Activated CD8-positive, alpha-beta memory T cell treated with anti-CD3 and anti-CD28 coated beads for 48 hours (primary cell): ENCODE results near the gene SPOCK1.

Experiments used
- DNase-seq, 3 experiments: peaks; one replicate each; pipeline ENCODE4 v3.0.0-alpha.2; 2020; ENCODE audit warnings: low read depth in 2 of 3, low spot score in 2 of 3

SPOCK1 gene

GRCh38 chr5:137082951-137083350 is 416.2 kb downstream of the SPOCK1 start:
- no peak for DNase-seq

GRCh38 chr5:137078171-137078665 is 420.9 kb downstream of the SPOCK1 start:
- DNase-seq = no peak

GRCh38 chr5:137075163-137075970 is 423.8 kb downstream of the SPOCK1 start:
- DNase-seq = peak in 1 of 3 experiments; percentile 3

- no peak for DNase-seq
Measured at GRCh38 chr5:137073189-137073588, 425.9 kb downstream of the SPOCK1 start.

- no peak for DNase-seq
Measured at GRCh38 chr5:137072361-137073115, 426.6 kb downstream of the SPOCK1 start.

- DNase-seq = no peak
Measured at GRCh38 chr5:137071931-137072330, 427.2 kb downstream of the SPOCK1 start.

GRCh38 chr5:137071526-137071925 is 427.6 kb downstream of the SPOCK1 start:
- DNase-seq = no peak

- DNase-seq = no peak
Measured at GRCh38 chr5:137070521-137070920, 428.6 kb downstream of the SPOCK1 start.

GRCh38 chr5:137069358-137069757 is 429.8 kb downstream of the SPOCK1 start:
- DNase-seq = no peak

GRCh38 chr5:137061382-137061781 is 437.7 kb downstream of the SPOCK1 start:
- DNase-seq = no peak

GRCh38 chr5:137058089-137058488 is 441.0 kb downstream of the SPOCK1 start:
- DNase-seq = no peak

- DNase-seq = no peak
Measured at GRCh38 chr5:137056676-137057075, 442.4 kb downstream of the SPOCK1 start.

- no peak for DNase-seq
Measured at GRCh38 chr5:137055271-137055872, 443.8 kb downstream of the SPOCK1 start.

GRCh38 chr5:137054792-137055191 is 444.3 kb downstream of the SPOCK1 start:
- DNase-seq = no peak

GRCh38 chr5:137054335-137054734 is 444.8 kb downstream of the SPOCK1 start:
- no peak for DNase-seq

- DNase-seq = no peak
Measured at GRCh38 chr5:137051161-137051560, 448.0 kb downstream of the SPOCK1 start.

- DNase-seq = no peak
Measured at GRCh38 chr5:137040641-137041340, 458.3 kb downstream of the SPOCK1 start.

GRCh38 chr5:137040024-137040423 is 459.1 kb downstream of the SPOCK1 start:
- DNase-seq = no peak

GRCh38 chr5:137037848-137038247 is 461.3 kb downstream of the SPOCK1 start:
- no peak for DNase-seq

GRCh38 chr5:137036640-137037039 is 462.5 kb downstream of the SPOCK1 start:
- no peak for DNase-seq

- no peak for DNase-seq
Measured at GRCh38 chr5:137035480-137035878, 463.6 kb downstream of the SPOCK1 start.
